GM19397 (cell line): Measurements from ENCODE around the gene BNC2.

ENCODE experiments used
- ATAC-seq: cut with Tn5 transposase; IDR thresholded peaks from one replicate; pipeline ENCODE4 v1.9.1; 2021; ENCODE audit warnings: mild to moderate bottlenecking, moderate library complexity; ENCODE audit not compliant: unreplicated experiment

BNC2 gene

DNA sequence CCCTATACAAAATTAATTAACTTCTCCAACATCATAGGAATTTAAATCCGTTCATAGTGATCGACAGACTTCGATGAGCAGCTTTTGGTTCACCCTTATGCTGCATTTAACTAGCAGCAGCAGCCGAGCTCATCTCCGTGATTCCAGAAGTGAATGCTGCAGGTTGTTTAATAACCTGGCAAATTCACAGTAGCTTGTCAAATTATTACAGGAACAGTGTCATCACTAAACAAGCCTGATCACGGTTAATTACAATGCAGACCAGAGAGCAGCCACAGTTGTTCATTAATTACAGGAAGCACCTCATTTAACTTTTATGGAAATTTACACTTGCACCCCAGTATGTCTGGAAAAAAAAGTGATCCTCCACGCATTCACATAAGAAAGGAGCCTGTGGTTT is 188.2 kb downstream of the BNC2 start:
- no peak for ATAC-seq

GRCh38 chr9:16681652-16681987 is 188.8 kb downstream of the BNC2 start:
- no peak for ATAC-seq

GRCh38 chr9:16680975-16681651 is 189.4 kb downstream of the BNC2 start:
- ATAC-seq: no peak

GRCh38 chr9:16680541-16680940 is 189.9 kb downstream of the BNC2 start:
- no peak for ATAC-seq

GRCh38 chr9:16679327-16679821 is 191.1 kb downstream of the BNC2 start:
- no peak for ATAC-seq

- no peak for ATAC-seq
Observed at GRCh38 chr9:16676519-16676918, 194.0 kb downstream of the BNC2 start.

GRCh38 chr9:16675131-16675530 is 195.3 kb downstream of the BNC2 start:
- no peak for ATAC-seq

GRCh38 chr9:16673171-16673570 is 197.3 kb downstream of the BNC2 start:
- no peak for ATAC-seq

- no peak for ATAC-seq
Observed at GRCh38 chr9:16672501-16672900, 198.0 kb downstream of the BNC2 start.

DNA sequence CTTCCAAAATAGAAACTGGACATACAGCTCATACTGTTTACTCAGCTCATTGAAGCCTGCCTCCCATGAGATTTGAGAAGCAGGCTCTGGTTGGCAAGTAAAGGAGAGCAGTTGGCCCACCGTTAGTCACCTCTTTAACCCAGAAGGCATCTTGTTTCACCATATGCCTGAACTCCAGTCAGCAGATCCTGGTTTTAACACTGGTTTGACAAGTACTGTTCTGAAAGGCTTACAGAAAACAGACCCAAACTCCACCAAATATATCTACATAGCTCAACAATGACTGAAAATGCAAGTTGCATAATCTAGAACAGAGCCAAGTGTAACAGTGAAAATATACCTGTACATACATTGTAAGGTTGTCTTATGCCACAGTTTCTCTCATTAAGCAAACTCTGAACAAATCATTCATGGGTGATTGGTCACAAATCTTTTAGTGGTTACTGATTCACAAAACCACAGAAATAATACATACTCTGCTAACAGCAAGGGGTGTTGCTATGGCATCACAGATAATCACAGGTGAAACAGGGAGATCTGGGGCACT is 198.8 kb downstream of the BNC2 start:
- no peak for ATAC-seq

GRCh38 chr9:16670791-16671190 is 199.7 kb downstream of the BNC2 start:
- ATAC-seq: no peak

DNA sequence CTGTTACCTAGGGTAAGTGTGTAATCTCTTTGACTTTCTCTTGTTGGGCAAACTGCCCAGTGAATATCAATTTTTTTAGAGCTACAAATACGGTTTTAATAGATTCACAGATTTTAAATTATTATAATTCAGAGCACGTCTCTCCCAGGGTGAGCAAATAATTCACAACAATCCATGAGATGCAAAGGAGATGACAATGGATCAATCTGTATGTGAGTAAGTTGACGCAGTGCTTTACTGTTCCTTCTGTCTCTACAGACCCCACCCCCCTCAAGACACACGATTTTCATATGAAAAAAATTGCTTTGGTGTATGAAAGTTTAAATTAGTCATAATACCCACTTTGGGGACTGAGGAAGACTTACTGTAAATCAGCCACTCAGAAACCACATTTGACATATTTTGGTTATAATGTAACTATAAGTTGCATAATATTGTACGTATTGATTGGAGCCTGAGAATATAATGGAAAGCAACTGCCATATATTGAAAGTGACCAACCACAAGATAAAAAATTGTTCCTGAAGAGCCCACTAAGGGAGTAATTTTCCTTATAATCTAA is 201.7 kb downstream of the BNC2 start:
- ATAC-seq: no peak

GRCh38 chr9:16664211-16664610 is 206.3 kb downstream of the BNC2 start:
- ATAC-seq: no peak

DNA sequence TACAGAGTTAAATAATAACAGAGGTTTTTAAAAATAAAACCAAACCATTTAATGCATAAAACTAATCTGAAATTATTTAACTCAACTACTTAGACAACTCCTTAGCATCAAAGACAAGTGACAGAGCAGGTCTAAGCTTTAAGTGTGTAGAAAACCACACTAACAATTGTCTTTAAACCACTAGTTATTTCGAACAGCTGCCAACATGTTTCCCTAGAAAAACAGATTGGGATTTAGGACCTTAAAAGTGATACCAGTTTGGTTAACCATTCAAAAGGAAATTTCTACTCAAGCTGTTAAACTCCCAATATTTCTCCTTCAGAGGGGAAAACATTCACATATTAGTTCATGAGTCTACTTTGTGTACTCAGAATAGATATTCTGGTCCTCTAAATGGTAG is 208.7 kb downstream of the BNC2 start:
- no peak for ATAC-seq

DNA sequence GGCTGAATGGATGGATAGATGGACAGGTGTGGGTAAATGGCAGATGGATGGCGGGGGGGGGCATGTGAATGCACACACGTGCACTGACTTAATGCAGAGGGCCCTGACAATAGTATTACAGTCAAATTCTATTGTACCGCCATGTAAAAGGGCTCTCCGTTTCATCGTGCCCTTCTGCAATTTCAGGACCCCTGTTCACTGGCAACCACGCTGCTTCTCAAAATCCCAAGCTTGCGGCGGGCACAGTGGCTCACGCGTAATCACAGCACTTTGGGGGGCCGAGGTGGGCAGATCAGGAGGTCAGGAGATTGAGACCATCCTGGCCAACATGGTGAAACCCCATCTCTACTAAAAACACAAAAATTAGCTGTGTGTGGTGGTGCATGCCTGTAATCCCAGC is 211.4 kb downstream of the BNC2 start:
- ATAC-seq: no peak

GRCh38 chr9:16656432-16657169 is 213.9 kb downstream of the BNC2 start:
- no peak for ATAC-seq

GRCh38 chr9:16654596-16655126 is 215.8 kb downstream of the BNC2 start:
- ATAC-seq: no peak

DNA sequence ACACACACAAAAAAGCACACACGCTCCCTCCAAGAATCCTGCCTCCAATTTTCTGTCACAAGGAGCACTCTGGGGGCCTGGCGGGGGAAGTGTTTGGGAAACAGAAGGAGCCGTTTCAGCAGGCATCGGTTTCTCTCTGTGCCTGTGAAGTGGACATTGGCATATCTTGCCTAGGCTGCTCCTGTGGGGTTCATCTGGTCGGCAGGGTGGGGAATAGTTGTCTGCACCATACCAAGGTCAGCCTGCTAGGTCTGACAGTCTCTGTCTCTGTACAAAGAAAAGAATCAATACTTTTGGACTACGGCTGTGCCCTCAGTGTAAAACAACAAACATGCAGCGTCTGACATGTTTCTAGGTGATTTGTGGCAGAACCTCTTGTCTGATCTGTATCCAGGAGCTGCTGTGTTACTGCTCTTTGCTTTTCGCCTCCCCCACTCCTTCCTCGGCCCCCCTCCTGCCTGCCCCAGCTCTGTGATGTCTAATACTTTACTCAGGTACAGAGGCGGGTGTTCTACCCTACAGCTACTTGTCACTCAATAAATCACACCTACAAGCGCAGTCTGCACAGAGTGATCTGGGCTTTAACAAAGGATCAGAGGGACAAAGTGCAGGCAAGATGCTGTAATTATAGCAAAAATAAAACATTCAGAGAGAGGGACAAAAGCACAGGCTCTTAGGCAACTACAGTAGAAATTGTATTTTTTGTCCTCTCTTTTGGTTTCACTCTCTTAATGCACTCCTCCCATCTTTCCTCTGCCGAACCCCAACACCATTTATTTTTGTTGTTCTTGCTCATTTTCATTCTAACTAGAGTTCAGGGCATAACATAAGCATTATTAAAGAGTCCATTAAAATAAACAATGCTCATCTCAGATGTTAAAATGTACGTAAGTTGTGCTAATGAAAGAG is 216.7 kb downstream of the BNC2 start:
- ATAC-seq: no peak

- no peak for ATAC-seq
Observed at GRCh38 chr9:16652582-16652981, 217.9 kb downstream of the BNC2 start.

DNA sequence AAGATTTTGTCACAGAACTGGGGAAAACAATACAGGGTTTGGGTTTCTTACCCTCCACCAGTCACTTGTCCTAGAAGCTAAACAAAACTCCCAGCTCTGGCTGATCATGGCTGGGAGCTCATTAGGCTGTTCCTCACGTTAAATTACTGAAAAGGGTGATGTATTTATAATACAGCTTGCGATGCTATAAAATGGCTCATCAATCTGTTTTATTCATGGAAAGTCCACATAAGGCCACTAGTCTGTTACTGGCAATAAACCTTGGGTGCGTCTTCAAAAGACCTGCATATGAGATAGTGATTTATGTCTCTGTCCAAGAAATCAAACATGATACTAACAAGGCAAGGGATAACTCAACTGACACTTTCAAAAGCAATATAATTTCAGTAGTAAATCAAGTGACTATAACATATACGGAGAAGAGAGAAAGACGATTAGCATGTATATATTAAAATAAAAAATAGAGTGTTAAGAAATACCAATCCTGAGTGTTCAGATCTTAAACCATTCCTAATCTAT is 219.0 kb downstream of the BNC2 start:
- no peak for ATAC-seq
